Measurements from ENCODE around the gene PGM3. TPM values are rescaled to one million over a fixed set of nuclear protein-coding genes. Genes with fewer than 3 reads are reported as not detected.
"Not testable (repeated sequence)": the region's sequence is repeated elsewhere in the genome, so short reads cannot be mapped to it uniquely, and the experiment has no call there.

Gene PGM3
- total RNA-seq, 1 donor: 87.8 TPM

DNA sequence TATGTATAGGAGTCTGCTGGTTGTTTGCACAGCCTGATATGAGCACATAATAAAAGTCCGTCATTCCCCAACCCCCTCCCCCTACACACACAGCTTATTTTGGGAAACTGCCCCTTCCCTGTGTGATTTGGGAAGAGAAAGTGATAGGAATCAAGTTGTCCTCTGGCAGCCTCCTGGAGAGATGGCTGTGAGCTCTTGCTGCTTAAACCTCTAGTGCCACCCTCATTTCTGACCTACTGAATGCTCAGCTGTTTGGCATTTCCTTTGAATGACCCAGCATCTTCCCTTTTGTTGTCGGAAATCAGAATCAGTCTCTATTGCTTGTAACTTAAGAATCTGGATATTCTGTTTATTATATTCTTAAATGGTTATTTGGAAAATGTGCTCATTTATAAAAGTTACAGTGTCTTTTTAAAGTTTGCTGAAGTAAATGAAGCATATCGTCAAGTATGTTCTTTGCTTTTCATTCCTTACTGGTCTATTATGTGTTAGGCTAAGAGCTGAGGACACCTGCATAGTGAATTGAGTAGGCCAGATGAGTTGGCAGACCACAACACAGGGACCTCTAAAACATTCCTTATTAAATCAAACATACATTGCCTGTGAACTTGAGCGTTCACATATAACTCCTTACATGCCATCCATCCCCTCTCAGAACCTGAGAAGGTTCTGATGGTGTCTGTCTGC is 5.6 kb upstream of the PGM3 start:
- H3K4me3 ChIP-seq (ENCODE audit: low read depth, low read length): no peak overlapping the region
- TF ChIP-seq, protein P1, sequence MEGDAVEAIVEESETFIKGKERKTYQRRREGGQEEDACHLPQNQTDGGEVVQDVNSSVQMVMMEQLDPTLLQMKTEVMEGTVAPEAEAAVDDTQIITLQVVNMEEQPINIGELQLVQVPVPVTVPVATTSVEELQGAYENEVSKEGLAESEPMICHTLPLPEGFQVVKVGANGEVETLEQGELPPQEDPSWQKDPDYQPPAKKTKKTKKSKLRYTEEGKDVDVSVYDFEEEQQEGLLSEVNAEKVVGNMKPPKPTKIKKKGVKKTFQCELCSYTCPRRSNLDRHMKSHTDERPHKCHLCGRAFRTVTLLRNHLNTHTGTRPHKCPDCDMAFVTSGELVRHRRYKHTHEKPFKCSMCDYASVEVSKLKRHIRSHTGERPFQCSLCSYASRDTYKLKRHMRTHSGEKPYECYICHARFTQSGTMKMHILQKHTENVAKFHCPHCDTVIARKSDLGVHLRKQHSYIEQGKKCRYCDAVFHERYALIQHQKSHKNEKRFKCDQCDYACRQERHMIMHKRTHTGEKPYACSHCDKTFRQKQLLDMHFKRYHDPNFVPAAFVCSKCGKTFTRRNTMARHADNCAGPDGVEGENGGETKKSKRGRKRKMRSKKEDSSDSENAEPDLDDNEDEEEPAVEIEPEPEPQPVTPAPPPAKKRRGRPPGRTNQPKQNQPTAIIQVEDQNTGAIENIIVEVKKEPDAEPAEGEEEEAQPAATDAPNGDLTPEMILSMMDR (IDR thresholded peaks at IDR 0.05; ENCODE audit: insufficient read depth, low read length): no peak
- DNase-seq (ENCODE audit: low read depth): peak; percentile 28

DNA sequence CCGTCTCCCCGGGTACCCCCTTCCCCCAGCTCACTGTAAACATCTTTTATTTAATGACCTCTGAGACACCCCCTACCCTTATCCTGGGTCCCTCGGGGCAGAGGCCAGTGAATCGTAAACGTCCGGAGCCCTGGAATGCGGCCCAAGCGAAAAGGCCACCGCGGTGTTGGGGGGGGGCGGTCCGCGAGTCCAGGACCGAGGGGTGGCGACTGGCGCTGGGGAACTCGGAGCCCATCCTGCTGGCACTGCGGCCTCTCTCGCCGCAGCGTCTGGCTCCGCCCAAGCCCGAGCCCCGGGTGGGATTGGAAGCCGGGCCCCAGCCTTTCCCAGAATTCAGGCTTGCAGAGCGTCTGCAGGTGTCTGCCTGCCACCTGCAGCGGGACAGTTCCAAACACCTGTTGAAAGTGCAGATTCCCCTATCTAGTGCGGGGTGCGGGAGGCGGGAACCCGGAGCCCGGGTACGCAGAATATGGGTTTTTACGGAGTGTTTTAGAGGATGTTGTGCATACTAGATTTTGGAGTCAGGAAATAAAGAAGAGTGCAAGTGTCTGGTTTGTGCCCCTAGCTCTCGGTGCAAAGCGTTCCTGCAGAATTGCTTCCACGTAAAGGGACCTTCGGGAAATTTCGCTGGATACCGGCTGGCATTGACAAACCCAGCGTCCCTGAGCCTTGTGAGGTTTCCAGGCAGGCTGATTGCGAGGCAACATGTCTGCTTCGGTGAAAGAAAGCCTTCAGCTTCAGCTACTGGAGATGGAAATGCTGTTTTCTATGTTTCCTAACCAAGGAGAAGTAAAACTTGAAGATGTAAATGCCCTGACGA is 892 bp upstream of the PGM3 start:
- peak overlapping the region; percentile 90 for H3K4me3 ChIP-seq (ENCODE audit: low read depth, low read length)
- TF ChIP-seq, protein P1 (IDR thresholded peaks at IDR 0.05; ENCODE audit: insufficient read depth, low read length): no peak
- no peak for DNase-seq (ENCODE audit: low read depth)

DNA sequence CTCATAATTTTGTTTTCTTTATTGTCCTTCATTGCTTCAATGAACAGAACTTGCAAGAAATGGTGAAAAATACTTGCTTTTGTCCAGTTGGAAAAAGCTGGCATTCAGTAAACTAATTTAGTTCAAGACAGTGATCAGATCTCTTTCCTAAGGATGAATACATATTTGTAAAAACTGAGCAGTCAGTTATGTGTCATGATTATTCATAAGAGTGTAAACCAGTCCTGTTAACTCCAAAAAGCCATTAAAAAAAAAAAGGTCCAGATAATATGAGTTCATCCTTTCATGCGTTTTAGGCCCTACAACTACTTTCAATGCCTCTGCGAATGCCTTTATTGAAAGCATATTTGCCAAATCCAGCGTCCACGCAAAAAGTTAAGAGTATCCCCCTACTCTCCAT is 609 bp downstream of the PGM3 start:
- peak; percentile 22 for DNase-seq (ENCODE audit: low read depth)
- TF ChIP-seq, protein P1 (IDR thresholded peaks at IDR 0.05; ENCODE audit: insufficient read depth, low read length): no peak
- H3K4me3 ChIP-seq (ENCODE audit: low read depth, low read length): peak overlapping the region; percentile 90

DNA sequence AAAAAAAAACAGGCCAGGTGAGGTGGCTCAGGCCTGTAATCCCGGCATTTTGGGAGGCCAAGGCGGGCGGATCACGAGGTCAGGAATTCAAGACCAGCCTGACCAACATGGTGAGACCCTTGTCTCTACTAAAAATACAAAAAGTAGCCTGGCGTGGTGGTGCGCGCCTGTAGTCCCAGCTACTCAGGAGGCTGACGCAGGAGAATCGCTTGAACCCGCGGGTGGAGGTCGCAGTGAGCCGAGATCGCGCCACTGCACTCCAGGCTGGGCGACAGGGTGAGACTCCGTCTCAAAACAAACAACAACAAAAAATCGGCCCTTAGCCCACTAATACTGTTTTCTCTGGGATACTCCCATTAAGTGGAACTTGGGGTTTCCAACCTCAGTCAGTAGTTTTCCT is 1.1 kb downstream of the PGM3 start:
- peak overlapping the region; percentile 90 for H3K4me3 ChIP-seq (ENCODE audit: low read depth, low read length)
- not testable (repeated sequence) for DNase-seq (ENCODE audit: low read depth)

DNA sequence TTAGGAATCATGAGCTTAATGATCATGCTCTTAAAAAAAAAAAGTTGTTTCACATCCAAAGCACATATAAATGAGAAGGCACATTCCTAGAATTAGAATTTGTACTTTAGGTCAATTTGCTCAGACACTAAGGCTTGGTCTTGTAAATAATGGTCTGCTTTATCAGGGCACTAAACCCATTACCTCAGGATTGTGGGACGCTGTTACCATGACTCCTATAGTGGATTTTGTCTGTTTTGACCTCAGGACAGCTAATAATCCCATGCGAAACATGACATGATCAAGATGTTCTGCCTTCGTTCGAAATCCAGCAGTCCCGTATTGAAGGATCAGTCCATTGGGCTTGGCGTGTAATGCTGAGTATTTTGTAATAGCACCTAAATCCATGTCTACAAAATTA is 2.4 kb downstream of the PGM3 start:
- no peak for DNase-seq (ENCODE audit: low read depth)
- peak overlapping the region; percentile 7 for H3K4me3 ChIP-seq (ENCODE audit: low read depth, low read length)

DNA sequence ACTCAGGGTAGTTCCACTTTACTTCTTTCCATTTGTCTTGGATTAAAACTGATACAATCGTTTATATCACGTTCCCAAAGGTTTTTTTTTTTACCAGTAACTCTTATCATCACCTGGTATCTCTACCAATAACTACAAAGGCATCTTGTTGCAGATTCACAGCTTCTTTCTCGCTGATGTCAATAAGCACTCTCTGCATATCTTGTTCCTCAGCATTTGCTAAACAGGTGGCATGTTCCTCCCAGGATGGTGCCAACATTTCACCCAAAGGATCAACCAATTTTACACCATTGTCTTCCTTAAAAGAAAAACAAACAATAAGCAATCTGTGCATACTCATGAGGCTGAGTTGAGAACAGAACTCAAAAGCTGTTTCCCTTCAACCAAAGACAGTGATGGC is 4.6 kb downstream of the PGM3 start:
- no peak for DNase-seq (ENCODE audit: low read depth)
- TF ChIP-seq, protein P1 (IDR thresholded peaks at IDR 0.05; ENCODE audit: insufficient read depth, low read length): no peak
- H3K4me3 ChIP-seq (ENCODE audit: low read depth, low read length): no peak overlapping the region

More for the DNA sequence above, 2.4 kb downstream of the PGM3 start:
- TF ChIP-seq, protein P1 (IDR thresholded peaks at IDR 0.05; ENCODE audit: insufficient read depth, low read length): no peak

DNA sequence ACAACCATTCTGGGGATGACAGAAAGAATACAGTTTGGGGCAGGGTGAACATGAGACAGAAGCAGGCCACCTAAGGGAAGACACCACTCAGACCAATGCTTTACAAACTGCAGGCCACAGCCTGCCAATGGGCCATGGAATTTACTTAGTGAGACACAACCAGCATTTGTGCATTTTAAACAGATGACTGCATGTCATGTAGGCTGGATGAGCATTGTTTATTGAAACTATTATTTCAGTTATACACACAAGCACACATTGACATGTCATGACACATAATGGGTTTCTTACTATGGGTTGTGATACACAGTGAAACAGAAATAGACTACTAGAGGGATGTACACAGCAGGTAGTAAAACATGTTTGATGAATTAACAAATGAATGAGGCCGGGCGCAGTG is 8.0 kb downstream of the PGM3 start:
- TF ChIP-seq, protein P1 (IDR thresholded peaks at IDR 0.05; ENCODE audit: insufficient read depth, low read length): no peak
- DNase-seq (ENCODE audit: low read depth): no peak
- H3K4me3 ChIP-seq (ENCODE audit: low read depth, low read length): no peak overlapping the region
